Duodenal mucosa (tissue), 2 donors: Measurements from ENCODE around the gene SMR3B.

Source experiments
- H3K27ac ChIP-seq: one replicate; pipeline ENCODE4 v1.7.0; 2013; ENCODE audit warnings: low read depth, low read length
- H3K27me3 ChIP-seq, 2 donors: one replicate each; pipeline ENCODE4 v1.7.0; 2013; ENCODE audit warnings: low read length in 2 of 2, control low read depth in 1 of 2; ENCODE audit not compliant: insufficient read depth in 2 of 2, control insufficient read depth in 1 of 2
- H3K36me3 ChIP-seq, 2 donors: one replicate each; pipeline ENCODE4 v1.7.0; 2013; ENCODE audit warnings: low read length in 2 of 2, control low read depth in 1 of 2; ENCODE audit not compliant: insufficient read depth in 2 of 2, control insufficient read depth in 1 of 2
- H3K4me1 ChIP-seq, 2 donors: one replicate each; pipeline ENCODE4 v1.7.0; 2013; ENCODE audit warnings: low read length in 2 of 2, control low read depth in 1 of 2; ENCODE audit not compliant: insufficient read depth in 2 of 2, control insufficient read depth in 1 of 2
- H3K4me3 ChIP-seq, 2 donors: one replicate each; pipeline ENCODE4 v1.7.0; 2013; ENCODE audit warnings: low read length in 2 of 2, low read depth in 1 of 2
- H3K9ac ChIP-seq, 2 donors: one replicate each; pipeline ENCODE4 v1.7.0; 2013; ENCODE audit warnings: low read length in 2 of 2, low read depth in 1 of 2
- H3K9me3 ChIP-seq, 2 donors: one replicate each; pipeline ENCODE4 v1.7.0; 2013; ENCODE audit warnings: low read length in 2 of 2, control low read depth in 1 of 2; ENCODE audit not compliant: control insufficient read depth in 1 of 2

SMR3B gene

DNA sequence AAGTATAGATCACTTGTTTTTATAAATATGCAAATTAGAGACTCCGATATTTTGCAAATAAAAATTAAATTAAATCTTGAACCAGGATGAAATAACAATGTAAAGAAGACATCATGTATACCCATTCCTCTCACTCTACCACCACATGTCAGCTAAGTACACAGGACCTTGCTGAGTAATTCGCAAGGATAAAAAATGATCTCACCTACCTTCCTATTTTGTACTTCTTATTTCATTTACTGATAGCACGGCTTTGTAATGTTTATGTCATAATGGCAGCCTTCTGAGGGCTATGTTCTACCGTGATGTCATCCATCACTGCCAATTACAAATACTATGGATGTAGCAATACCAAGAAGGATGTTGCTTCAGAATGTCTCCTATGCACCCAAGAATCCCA, 10.9 kb upstream of the SMR3B start:
- no peak overlapping the region for H3K27ac ChIP-seq
- no peak overlapping the region for H3K9ac ChIP-seq
- no peaks in the 10 kb centered on the region for H3K4me1 ChIP-seq
- H3K9me3 ChIP-seq = no peaks in the 10 kb centered on the region
- no peaks in the 10 kb centered on the region for H3K27me3 ChIP-seq
- H3K36me3 ChIP-seq = no peaks in the 10 kb centered on the region
- no peak overlapping the region for H3K4me3 ChIP-seq

DNA sequence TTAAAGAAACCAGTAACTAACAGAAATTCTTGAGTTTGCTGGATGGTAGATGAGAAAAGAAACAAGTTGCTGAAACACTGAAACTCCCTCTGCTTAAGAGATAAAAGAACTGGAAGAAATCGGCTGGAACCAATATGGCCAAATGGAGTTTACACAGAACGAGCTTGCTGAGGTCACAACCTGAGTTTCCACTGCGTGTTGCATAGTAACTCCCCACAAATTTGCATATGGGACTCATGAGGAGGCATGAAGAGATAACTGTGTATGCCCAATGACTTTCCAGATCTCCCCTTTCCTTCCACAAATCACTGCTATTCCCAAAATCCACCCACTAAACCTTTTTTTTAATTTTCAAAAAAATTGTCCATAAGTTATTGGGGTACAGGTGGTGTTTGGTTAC, 10.2 kb upstream of the SMR3B start:
- Histone ChIP-seq H3K4me1 (no peaks in the 10 kb centered on the region), H3K27me3 (no peaks in the 10 kb centered on the region), H3K27ac (no peak overlapping the region), H3K9me3 (no peaks in the 10 kb centered on the region), H3K36me3 (no peaks in the 10 kb centered on the region), H3K4me3 (no peak overlapping the region), H3K9ac (no peak overlapping the region)

- Histone ChIP-seq H3K27ac (no peak overlapping the region), H3K9me3 (no peaks in the 10 kb centered on the region), H3K27me3 (no peaks in the 10 kb centered on the region), H3K4me3 (no peak overlapping the region), H3K9ac (no peak overlapping the region), H3K4me1 (no peaks in the 10 kb centered on the region), H3K36me3 (no peaks in the 10 kb centered on the region)
Observed at GRCh38 chr4:70380578-70380977, 2.4 kb upstream of the SMR3B start.

- no peak overlapping the region for H3K9ac ChIP-seq
- H3K9me3 ChIP-seq = no peaks in the 10 kb centered on the region
- H3K36me3 ChIP-seq = no peaks in the 10 kb centered on the region
- no peak overlapping the region for H3K4me3 ChIP-seq
- no peaks in the 10 kb centered on the region for H3K4me1 ChIP-seq
- no peak overlapping the region for H3K27ac ChIP-seq
- H3K27me3 ChIP-seq = no peaks in the 10 kb centered on the region
Observed at GRCh38 chr4:70392057-70392776, 9.3 kb downstream of the SMR3B start.

DNA sequence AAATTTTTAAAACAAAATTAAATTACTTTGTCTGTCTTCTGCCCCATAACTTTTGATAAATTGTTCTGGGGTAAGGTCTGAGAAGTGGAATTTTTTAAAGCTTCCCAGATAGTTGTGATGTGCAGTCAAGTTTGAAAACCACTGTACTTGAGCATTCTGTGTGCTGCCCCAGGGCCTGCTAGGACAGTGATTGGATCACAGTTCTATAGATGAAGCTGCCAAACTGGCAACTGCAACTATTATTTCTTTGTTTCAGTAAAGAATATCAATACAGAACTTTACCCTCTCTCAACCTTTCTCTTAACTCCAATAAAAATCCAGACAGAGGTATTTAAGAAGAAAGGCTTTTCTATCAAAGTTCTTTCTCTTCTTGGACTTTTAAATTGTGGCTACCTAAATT, 14.6 kb downstream of the SMR3B start, which contains the start of gene OPRPN:
OPRPN (plus strand) TSS at position 361 of the 400 bp plus-strand sequence. CDS start 1,346 bp downstream, outside the sequence.
- no peak within 1 kb of the TSS for H3K4me3 ChIP-seq
- no peaks in the 10 kb centered on the region for H3K9me3 ChIP-seq
- H3K4me1 ChIP-seq = no peaks in the 10 kb centered on the region
- H3K36me3 ChIP-seq = no peaks in the 10 kb centered on the region
- H3K27ac ChIP-seq = no peak within 1 kb of the TSS
- no peak within 1 kb of the TSS for H3K9ac ChIP-seq
- H3K27me3 ChIP-seq = no peaks in the 10 kb centered on the region

GRCh38 chr4:70399319-70399718, 16.4 kb downstream of the SMR3B start:
- Histone ChIP-seq H3K4me3 (no peak overlapping the region), H3K9ac (no peak overlapping the region), H3K27ac (no peak overlapping the region), H3K27me3 (no peaks in the 10 kb centered on the region), H3K9me3 (no peaks in the 10 kb centered on the region), H3K4me1 (no peaks in the 10 kb centered on the region), H3K36me3 (no peaks in the 10 kb centered on the region)

DNA sequence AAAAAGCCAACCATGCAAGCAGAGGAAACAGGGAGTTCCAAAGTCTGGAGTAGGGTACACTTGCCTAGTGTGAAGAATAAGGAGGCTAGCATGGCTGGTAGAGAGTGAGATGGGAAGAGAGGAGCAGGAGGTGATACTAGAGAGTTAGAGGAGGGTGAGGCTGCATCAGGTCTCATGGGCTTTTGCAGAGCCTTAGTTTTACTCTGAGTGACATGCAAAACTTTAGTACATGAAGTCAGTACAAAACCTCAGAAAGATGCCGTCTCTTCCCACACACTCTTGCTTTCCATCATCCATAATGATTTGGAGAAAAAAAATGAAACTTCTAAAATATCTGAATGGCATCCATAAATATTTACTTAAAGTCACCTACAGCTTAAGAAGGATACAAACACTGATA, 19.8 kb downstream of the SMR3B start:
- no peaks in the 10 kb centered on the region for H3K9me3 ChIP-seq
- H3K9ac ChIP-seq = no peak overlapping the region
- no peak overlapping the region for H3K27ac ChIP-seq
- H3K27me3 ChIP-seq = no peaks in the 10 kb centered on the region
- no peaks in the 10 kb centered on the region for H3K36me3 ChIP-seq
- no peak overlapping the region for H3K4me3 ChIP-seq
- no peaks in the 10 kb centered on the region for H3K4me1 ChIP-seq

DNA sequence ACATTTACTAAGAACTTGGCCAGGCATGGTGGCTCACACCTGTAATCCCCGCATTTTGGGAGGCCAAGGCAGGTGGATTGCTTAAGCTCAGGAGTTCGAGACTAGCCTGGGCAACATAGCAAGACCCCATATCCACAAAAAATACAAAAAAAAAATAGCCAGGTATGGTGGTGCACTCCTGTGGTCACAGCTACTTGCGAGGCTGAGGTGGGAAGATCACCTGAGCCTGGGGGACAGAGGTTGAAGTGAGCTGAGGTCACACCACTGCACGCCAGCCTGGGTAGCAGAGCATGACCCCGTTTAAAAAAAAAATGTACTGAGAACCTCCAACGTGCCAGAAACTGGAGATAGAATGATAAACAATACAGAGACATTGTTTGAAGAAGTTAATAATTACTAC, 22.8 kb downstream of the SMR3B start:
- no peak overlapping the region for H3K4me3 ChIP-seq
- H3K9ac ChIP-seq = no peak overlapping the region
- H3K27ac ChIP-seq = no peak overlapping the region
- H3K4me1 ChIP-seq = no peaks in the 10 kb centered on the region
- no peaks in the 10 kb centered on the region for H3K36me3 ChIP-seq
- H3K27me3 ChIP-seq = no peaks in the 10 kb centered on the region
- no peaks in the 10 kb centered on the region for H3K9me3 ChIP-seq

DNA sequence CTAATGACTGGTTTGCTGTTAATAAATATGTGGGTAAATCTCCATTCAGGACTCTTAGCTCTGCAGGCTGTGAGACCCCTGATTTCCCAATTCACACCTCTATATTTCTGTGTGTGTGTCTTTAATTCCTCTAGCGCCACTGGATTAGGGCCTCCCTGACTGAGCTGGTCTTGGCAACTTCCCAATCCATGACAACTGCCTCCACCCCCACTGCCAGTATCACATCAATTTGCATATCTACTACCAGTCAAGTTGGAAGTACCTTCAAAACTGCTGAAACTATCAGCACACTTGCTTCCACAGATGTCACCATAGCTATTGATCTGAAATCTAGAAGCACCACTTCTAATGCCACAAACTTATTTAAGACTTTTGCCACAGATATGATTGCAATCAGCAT, 42.4 kb downstream of the SMR3B start:
- H3K4me3 ChIP-seq = no peak overlapping the region
- no peaks in the 10 kb centered on the region for H3K27me3 ChIP-seq
- no peak overlapping the region for H3K9ac ChIP-seq
- H3K36me3 ChIP-seq = no peaks in the 10 kb centered on the region
- no peaks in the 10 kb centered on the region for H3K9me3 ChIP-seq
- no peaks in the 10 kb centered on the region for H3K4me1 ChIP-seq
- no peak overlapping the region for H3K27ac ChIP-seq

- Histone ChIP-seq H3K36me3 (no peaks in the 10 kb centered on the region), H3K9me3 (no peaks in the 10 kb centered on the region), H3K9ac (no peak overlapping the region), H3K4me3 (no peak overlapping the region), H3K27ac (no peak overlapping the region), H3K4me1 (no peaks in the 10 kb centered on the region), H3K27me3 (no peaks in the 10 kb centered on the region)
Observed at GRCh38 chr4:70426789-70427188, 43.9 kb downstream of the SMR3B start.
